Stimulated activated CD8-positive, alpha-beta memory T cell treated with anti-CD3 and anti-CD28 coated beads, Interleukin-7, amount 100 ng/mL, for 48 hours (primary cell): ENCODE measurements around the gene OR2T3.
"Not testable (repeated sequence)": the region's sequence is repeated elsewhere in the genome, so short reads cannot be mapped to it uniquely, and the experiment has no call there.

Experiments used
- DNase-seq, 2 donors: peaks; one replicate each; pipeline ENCODE4 v3.0.0-alpha.2; 2020; ENCODE audit warnings: low read depth in 1 of 2; ENCODE audit errors: extremely low read depth in 1 of 2

Gene OR2T3, protein sequence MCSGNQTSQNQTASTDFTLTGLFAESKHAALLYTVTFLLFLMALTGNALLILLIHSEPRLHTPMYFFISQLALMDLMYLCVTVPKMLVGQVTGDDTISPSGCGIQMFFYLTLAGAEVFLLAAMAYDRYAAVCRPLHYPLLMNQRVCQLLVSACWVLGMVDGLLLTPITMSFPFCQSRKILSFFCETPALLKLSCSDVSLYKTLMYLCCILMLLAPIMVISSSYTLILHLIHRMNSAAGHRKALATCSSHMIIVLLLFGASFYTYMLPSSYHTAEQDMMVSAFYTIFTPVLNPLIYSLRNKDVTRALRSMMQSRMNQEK

DNA sequence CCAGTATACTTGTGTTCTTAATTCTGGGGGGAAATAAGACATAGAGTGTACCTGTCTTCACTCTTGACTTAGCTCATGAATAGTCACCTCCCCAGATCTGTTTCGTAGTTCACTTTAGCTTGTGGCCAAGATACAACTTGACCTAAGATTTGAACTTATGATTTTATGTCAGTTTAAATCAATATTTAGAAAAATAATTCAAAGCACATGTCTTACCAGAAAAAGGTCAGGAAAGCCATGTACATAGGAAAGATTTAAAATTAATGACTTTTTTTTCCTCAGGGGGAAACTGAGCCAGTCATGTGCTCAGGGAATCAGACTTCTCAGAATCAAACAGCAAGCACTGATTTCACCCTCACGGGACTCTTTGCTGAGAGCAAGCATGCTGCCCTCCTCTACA, at the start of gene OR2T3:
OR2T3 (plus strand) TSS at position 301 of the 400 bp plus-strand sequence; CDS start at position 301, 0 bp downstream.
- not testable (repeated sequence) for DNase-seq

- DNase-seq = not testable (repeated sequence)
Measured at GRCh38 chr1:248427526-248428191, 45.5 kb upstream of the OR2T3 start.

DNA sequence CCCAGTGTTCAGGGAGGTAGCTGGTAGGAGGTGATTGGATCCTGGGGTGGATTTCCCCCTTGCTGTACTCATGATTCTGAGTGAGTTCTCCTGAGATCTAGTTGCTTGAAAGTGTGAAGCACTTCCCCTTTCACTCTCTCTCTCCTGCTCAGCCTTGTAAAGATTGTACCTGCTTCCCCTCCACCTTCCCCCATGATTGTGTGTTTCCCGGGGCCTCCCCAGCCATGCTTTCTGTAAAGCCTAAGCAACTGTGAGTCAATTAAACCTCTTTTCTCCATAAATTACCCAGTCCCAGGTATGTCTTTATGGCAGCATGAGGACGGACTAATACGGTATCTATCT, 45.0 kb upstream of the OR2T3 start:
- DNase-seq = not testable (repeated sequence)

GRCh38 chr1:248431683-248432082, 41.5 kb upstream of the OR2T3 start:
- DNase-seq = not testable (repeated sequence)

- not testable (repeated sequence) for DNase-seq
Measured at GRCh38 chr1:248432201-248432600, 41.0 kb upstream of the OR2T3 start.

DNA sequence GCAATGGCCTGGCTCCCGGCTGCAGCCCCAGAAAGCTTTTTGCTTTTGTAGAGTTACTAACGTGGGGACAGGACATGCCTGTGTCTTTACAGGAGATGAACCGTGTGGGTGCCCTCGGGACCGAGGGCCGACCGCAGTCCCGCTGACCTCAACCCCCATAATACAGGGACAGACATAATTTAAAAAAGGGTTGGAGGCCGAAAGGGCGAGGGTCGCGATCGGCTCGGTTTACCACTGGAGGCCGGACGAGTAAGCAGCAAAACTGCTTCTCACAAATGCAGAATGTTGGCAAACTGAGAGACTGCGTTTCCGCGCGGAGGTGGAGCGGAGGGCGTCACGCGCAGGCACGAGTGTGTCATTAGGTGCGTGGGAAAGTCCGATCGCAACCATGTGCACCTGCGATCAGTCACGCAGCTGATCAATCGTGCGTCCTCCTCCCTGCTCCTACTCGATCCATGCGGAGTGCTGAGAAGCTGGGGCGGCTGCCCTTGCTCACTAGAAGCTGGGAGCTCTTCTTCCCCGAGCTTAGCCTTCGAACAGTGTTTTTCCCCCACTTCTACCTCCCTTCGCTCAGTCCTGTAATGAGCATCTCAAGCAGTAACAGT, 39.2 kb upstream of the OR2T3 start:
- DNase-seq = not testable (repeated sequence)

DNA sequence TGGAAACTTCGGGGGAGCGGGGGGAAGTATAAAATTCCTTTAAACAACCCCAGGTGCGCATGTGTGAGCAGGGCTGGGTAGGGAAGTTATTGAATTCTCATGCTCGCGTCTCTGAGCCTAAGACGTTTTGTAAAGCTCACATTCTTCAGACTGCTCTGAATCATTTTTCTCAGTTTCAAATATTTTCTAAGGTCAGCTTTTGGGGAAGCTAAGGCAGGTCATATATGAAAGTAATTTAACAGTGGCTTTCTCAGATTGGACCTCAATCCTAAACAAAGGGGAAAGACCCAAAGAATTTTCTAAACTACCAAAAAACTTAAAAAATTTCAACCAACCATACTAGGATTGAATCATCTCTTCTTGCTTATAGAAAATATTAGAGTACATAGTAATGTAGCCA, 38.2 kb upstream of the OR2T3 start:
- DNase-seq = not testable (repeated sequence)

- not testable (repeated sequence) for DNase-seq
Measured at GRCh38 chr1:248436303-248436702, 36.8 kb upstream of the OR2T3 start.

DNA sequence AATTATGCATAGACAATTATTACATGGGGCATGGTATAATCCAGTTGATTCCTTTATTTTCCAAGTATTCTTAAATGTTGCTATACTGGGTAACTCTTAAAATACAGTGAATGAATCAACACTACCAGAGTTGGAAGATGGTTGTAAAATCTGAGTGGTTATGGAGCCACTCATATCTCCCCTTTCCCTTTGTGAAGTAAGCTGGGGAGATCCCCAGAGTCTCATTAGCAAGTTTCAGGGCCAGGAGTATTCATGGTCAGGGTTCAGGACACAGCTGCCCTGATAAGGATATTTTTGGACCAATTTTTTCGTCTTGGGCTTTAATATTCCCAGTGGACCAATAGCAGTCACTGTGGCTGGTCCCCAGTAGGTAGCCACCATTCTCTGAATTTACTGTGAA, 34.5 kb upstream of the OR2T3 start:
- not testable (repeated sequence) for DNase-seq

DNA sequence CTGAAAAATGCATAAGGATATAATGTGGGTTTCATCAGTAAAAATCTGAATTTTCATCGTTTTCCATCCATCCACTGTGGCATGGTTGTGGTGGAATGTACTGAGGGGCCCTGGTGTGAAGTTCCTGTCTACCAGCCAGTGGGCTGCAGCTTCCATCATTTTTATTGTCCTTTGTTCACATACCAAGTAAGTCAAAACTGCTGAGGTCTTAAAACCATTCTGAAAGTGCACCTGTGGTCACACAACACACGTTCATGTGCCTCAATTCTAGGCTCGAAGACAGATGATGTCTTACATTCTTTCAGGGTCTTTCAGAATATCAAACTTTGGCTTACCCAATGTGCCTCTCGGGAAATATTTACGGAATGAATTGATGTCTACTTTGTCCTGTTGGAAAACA, 33.9 kb upstream of the OR2T3 start:
- DNase-seq = not testable (repeated sequence)

GRCh38 chr1:248442500-248443277, 30.5 kb upstream of the OR2T3 start:
- DNase-seq = not testable (repeated sequence)

- DNase-seq = not testable (repeated sequence)
Measured at GRCh38 chr1:248444603-248445002, 28.5 kb upstream of the OR2T3 start.

DNA sequence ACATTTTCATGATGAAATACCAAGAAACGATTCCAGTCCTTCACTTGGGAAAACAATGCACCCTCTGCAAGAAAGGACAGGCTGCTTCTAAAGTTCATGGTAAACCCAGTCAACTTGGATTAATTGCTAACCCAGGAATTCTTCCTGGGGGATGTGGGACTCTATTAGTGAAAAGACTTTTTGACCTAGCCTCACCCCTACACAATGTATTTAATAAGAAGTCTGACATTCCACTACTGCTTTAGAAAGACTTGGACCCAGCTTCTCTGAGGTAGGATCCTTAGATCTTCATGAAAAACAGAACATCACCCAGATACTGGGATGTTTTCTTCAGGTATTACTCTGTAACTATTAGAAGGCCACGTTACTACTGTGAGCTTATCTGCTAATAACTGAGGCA, 27.8 kb upstream of the OR2T3 start, which contains the start of gene OR2T2:
OR2T2 (plus strand) TSS at position 239 of the 400 bp plus-strand sequence. CDS start 7,161 bp downstream, outside the sequence.
- DNase-seq = not testable (repeated sequence)

DNA sequence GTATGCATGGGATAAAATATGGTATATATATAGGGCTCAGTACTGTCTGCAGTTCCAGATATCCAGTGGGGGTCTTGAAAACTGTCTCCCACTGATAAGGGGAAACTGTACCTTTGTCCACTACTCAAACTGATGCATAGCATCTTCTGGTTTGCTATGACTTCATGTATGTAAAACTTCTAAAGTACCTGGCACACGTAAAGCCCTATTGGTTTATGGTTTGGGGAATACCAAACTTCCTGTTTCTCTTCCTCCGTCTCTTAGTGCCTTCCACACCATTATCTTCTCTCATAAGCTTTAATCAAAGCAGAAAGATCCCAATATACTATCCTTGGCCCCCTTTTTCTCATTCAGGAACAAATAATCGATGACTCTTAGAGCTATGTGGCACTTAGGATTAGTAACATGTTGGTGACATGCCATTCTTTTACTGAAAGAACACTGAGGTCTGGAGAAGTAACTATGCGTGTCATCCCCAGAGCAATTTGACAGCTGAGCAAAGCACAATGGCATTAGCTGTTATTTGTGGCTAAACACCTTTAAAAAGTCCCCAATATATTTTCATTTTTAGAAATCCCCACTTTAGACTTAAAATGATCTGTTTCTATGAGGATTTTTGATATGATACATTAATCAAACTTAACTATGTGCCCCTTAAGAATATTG, 24.6 kb upstream of the OR2T3 start:
- DNase-seq = not testable (repeated sequence)

DNA sequence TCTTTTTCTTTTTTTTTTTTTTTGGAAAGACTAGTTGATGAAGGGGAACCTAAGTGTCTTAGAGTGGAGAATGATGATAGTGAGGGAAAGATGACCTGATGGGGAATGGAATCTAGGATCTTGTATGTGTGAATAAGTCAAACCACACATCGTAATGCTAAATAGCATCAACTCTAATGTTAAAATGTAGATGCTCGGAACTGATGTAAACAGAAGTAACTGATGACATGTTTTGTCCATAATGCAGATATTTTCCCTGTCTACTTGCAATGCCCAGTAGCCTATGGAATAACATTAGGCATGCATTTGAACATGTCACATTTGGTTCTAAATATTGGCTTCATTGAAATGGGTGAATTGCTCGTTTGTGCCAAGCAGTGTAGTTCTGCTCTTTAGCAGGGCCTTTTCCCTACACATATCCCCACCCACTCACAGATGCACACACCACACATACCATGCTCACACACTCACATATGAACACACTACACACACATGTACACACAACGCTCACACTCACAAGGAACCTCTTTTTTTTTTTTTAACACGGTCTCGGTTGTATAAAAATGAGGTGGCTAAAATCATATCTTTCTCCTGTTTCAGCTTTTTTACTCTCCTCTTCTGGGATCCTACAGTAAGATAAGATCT, 23.2 kb upstream of the OR2T3 start:
- DNase-seq = not testable (repeated sequence)

GRCh38 chr1:248450466-248451145, 22.5 kb upstream of the OR2T3 start:
- DNase-seq = not testable (repeated sequence)

GRCh38 chr1:248453619-248454018, 19.5 kb upstream of the OR2T3 start:
- DNase-seq = not testable (repeated sequence)

- DNase-seq = not testable (repeated sequence)
Measured at GRCh38 chr1:248455045-248455444, 18.1 kb upstream of the OR2T3 start.

GRCh38 chr1:248456635-248457034, 16.5 kb upstream of the OR2T3 start:
- not testable (repeated sequence) for DNase-seq
